Activated gamma-delta T cell treated with Interleukin-2 at 50 U/mL for 16 hours (primary cell): ENCODE data around the gene SERBP1.
"Not testable (repeated sequence)": the region's sequence is repeated elsewhere in the genome, so short reads cannot be mapped to it uniquely, and the experiment has no call there.

Experiments
- DNase-seq: peaks from one replicate; pipeline ENCODE4 v3.0.0-alpha.2; 2020

SERBP1 gene

GRCh38 chr1:67439277-67440029, 9.3 kb upstream of the SERBP1 start:
- no peak for DNase-seq

GRCh38 chr1:67437961-67438360, 7.8 kb upstream of the SERBP1 start:
- DNase-seq = no peak

DNA sequence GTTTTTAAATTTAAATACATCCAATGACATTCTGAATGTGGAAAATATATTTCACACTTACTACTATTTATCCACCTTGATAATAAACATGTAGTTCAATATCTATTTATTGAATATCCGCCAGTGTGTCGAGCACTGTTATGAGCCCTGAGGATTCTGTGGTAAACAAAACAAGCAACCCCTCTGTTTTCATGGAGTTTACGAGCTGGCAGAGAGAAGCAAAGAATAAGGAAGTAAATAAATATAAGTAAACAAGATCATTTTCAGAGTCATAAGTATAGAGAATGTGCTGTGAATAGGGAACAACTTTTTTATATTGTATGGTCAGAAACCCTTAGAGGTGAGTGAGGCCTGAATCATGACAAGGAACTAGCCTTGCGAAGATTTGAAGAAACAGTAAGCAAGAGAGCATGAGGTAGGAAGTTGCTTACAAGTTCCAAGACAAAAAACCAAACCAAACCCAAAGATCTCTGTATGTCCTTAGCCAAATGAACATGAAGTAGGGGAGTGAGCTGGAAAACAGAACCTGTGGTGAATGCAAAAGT, 6.4 kb upstream of the SERBP1 start:
- no peak for DNase-seq

DNA sequence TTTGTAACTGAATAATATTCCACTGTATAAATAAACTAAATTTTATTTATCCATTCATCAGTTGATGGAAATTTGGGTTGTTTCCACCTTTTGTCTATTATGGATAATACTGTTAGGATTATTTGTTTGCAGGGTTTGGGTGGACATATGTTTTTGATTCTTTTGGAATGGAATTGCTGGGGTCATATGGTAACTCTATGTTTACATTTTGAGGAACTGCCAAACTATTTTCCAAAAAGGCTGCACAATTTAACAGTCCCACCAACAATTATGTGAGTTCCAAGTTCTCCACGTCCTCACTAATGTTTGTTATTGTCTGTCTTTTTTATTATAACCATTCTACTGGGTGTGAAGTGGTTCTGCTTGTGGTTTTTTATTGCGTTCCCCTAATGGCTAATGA, 4.3 kb upstream of the SERBP1 start:
- no peak for DNase-seq

DNA sequence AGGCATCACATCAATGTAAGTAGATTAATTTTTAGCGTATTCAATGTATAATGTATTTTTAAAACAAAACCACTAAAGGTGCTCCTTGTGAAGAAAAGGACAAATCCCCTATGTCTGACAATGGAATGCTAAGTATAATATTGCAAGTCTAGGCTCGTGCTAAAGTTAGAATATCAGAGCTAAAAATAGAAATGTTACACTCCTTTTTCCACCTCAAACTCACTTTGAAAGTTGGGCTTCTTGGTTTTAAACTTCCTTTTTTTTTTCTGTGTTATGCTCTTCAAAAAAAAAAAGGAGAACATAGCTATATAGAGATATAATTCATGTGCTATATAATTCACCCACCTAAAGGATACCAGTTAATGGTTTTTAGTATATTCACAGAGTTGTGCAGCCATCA, 3.6 kb upstream of the SERBP1 start:
- no peak for DNase-seq

- no peak for DNase-seq
Measured at GRCh38 chr1:67432745-67433144, 2.5 kb upstream of the SERBP1 start.

GRCh38 chr1:67431869-67432578, 1.8 kb upstream of the SERBP1 start:
- no peak for DNase-seq

- DNase-seq = no peak
Measured at GRCh38 chr1:67431156-67431765, 1.1 kb upstream of the SERBP1 start.

DNA sequence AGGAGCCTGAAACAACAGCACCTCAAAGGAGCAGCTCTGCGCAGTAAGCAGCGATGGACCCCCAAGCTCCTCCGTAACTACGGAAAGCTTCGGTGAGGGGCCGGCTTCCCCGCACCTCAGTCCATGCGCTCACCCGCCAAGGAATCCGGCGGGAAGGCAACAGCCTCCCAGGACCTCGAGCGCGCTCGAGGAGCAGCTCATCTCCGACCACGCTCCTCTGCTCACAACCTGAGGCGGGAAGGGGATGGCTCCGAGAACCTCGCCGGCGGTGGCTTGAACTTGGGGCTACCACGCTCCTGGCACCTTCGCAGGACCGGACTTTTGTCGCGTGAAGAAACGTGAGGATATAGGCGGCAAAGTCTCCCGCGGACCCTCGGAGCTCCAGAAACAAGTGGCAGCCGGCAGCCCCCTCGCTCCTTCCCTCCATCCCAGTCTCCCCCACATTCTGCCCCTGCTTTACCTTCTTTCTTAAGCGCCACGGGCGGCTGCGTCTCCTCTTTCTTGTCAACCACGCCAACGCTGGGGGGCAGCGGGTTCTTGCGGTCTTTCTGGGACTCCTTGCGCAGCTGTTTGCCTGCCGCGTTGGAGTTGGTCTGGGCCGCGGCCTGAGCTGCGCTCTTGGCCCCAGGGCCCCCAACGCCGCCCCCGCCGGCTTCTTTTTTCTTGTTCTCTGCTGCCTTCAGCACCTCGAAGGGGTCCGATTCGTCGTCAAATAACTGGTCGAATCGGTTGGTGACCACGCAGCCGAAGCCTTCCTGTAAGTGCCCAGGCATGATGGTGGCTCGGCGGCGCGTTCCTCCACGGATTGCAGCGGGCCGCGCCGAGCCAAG, 459 bp downstream of the SERBP1 start:
- peak; percentile 21 for DNase-seq

GRCh38 chr1:67429011-67429527, 1.1 kb downstream of the SERBP1 start:
- DNase-seq = peak; percentile 10

DNA sequence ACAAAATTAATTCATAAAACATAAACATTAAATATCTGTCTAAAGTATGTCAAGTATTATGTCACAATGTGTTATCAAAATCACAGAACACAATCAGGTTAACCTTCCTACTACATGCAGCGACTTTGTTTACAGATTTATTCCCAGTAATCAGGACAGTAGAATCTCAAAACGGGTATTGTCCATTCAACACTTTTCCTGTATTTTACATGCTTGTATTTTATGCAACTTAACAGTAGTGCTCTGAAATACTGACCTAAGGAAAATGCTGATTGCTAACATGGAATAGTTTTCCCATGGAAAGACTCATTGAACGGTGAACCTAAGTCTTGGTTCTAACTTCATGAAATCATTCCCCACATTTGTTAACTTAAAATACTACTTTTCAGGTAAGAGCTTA, 2.3 kb downstream of the SERBP1 start:
- no peak for DNase-seq

- DNase-seq = no peak
Measured at GRCh38 chr1:67427465-67427864, 2.7 kb downstream of the SERBP1 start.

DNA sequence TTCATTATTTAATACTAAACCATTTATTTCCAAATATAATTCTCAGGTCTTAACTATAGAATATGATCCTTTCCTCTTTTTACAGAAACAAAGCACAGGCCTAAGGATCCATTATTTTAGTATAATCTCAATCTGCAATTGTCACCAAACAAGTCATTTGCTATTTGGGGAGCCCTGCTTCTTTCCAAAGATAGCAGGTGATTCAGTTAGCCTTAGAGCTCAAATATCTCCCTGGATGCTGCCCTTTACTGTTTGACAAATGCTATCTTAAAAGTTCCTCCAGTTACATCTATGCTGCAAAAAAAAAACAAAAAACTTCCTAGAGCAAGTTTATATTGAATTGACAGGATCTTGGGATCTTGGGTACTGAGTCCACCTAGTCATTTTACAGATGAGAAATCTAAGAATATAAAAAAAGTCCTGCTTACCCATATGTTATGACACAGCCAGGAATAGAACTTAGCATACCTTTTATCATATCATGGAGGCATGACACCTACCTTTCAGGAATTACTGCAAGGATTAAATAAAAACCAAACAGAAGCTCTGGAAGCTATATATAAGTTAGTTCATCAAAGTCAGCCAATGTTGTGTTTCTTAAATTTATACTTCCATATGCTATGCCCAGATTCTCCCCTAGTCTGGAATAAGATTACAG, 9.2 kb downstream of the SERBP1 start:
- no peak for DNase-seq

GRCh38 chr1:67418839-67419586, 11.2 kb downstream of the SERBP1 start:
- no peak for DNase-seq

GRCh38 chr1:67417733-67418132, 12.5 kb downstream of the SERBP1 start:
- not testable (repeated sequence) for DNase-seq

DNA sequence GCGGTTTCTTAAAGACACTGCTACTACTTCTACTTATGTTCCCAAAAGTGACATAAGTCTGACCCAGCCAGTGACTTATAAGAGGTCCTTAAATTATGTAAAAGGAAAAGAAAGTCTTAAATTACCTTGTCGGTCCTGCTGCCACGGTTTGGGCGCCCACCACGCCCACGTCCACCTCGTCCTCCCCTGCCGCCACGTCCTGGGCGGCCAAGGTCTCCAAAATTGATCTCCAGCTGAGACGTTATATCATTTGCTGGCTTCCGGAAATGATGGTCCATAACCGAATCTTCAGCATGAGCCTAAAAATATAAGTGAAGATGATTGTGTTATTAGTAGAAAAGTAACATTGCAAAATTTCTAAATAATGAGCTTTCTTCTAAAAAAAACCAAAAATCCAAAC, 15.2 kb downstream of the SERBP1 start:
- DNase-seq = no peak

DNA sequence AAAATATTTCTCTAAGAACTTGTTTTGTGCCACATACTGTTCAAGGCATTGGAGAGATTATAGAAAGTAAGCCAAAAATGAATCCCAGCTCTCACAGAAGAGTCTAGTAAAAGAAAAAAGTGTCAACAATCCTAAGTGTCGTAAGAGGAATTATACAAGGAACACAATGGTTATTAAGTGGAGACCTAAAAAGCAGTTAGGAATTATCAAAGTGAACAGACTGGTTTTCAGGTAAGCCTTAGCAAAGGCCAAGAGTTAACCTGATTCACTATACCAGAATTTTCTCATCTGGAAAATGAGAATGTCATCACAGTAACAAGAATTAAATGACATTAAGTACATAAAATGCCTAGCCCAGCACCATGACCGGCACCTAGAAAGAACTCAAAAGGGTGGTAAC, 15.6 kb downstream of the SERBP1 start:
- no peak for DNase-seq

DNA sequence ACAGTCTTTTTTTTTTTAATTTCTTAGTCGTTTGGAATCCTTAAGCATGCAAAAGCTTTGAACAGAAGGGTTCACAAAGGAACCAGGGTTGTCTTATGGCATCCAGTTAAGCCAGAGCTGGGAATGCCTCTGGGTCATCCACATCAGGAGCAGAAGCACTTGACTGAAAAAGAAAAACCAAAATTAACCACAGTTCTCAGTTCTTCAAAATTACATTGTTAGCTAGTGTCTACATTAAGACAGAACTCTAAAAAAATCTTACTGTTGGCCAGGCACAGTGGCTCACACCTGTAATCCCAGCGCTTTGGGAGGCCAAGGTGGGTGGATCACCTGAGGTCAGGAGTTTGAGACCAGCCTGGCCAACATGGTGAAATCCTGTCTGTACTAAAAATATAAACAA, 17.1 kb downstream of the SERBP1 start:
- not testable (repeated sequence) for DNase-seq

GRCh38 chr1:67408148-67408547, 22.1 kb downstream of the SERBP1 start:
- no peak for DNase-seq

DNA sequence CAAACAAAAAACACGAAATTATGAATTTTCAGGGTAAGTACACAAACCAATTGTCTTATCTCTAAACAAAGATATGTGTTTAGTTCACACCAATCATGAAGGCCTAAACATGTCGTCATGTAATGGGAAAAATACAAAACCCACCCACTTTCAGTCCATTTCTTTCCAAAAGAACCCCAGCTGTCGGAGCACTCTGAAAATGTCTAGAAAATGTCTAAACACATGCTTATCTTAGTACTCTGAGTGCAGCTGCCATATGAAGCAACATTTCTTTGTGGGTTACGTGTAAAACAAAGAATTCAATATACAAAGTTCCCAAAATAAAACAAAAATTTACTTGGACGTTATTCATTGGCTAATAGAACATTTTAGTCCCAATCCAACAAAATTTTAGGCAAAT, 22.7 kb downstream of the SERBP1 start:
- no peak for DNase-seq

GRCh38 chr1:67405473-67406245, 24.5 kb downstream of the SERBP1 start:
- no peak for DNase-seq
